Neuronal stem cell (in vitro differentiated cells): ENCODE data around the gene CKAP2.
"Not testable (repeated sequence)": the region's sequence is repeated elsewhere in the genome, so short reads cannot be mapped to it uniquely, and the experiment has no call there.

Source experiments
- DNase-seq: peaks from one replicate; pipeline ENCODE4 v3.0.0-alpha.2; 2013; ENCODE audit warnings: low spot score
- H2AFZ ChIP-seq: one replicate; pipeline ENCODE4 v1.6.1; 2013; ENCODE audit warnings: mild to moderate bottlenecking, low read length, inconsistent platforms
- H2AK5ac ChIP-seq: 2 replicates; pipeline ENCODE4 v1.6.1; 2013; ENCODE audit warnings: low read depth, mild to moderate bottlenecking, inconsistent platforms, low read length, moderate library complexity, mixed read lengths
- H2BK120ac ChIP-seq: 2 replicates; pipeline ENCODE4 v1.6.1; 2013; ENCODE audit warnings: low read depth, mild to moderate bottlenecking, inconsistent platforms, low read length, moderate library complexity, mixed read lengths
- H2BK12ac ChIP-seq: one replicate; pipeline ENCODE4 v1.6.1; 2013; ENCODE audit warnings: low read length, inconsistent platforms
- H2BK15ac ChIP-seq: 2 replicates; pipeline ENCODE4 v1.6.1; 2013; ENCODE audit warnings: mild to moderate bottlenecking, low read length, inconsistent platforms, mixed read lengths
- H2BK5ac ChIP-seq: one replicate; pipeline ENCODE4 v1.6.1; 2013; ENCODE audit warnings: inconsistent platforms, mild to moderate bottlenecking, low read length, moderate library complexity
- H3K14ac ChIP-seq: one replicate; pipeline ENCODE4 v1.6.1; 2013; ENCODE audit warnings: low read length, inconsistent platforms
- H3K18ac ChIP-seq: 2 replicates; pipeline ENCODE4 v1.6.1; 2013; ENCODE audit warnings: low read length, inconsistent platforms
- H3K23ac ChIP-seq: 2 replicates; pipeline ENCODE4 v1.6.1; 2013; ENCODE audit warnings: low read depth, mild to moderate bottlenecking, mixed read lengths, low read length, inconsistent platforms; ENCODE audit not compliant: poor library complexity
- H3K27ac ChIP-seq: replicated peaks from 3 replicates; pipeline ENCODE4 v1.5.1; 2013; ENCODE audit warnings: low read length, inconsistent platforms
- H3K27me3 ChIP-seq, 3 experiments: 2 replicates each; pipeline ENCODE4 v1.6.1; 2013; ENCODE audit warnings: low read length in 3 of 3, mild to moderate bottlenecking in 2 of 3, inconsistent platforms in 1 of 3, low read depth in 1 of 3, mixed read lengths in 1 of 3, moderate library complexity in 1 of 3; ENCODE audit not compliant: control insufficient read depth in 3 of 3, insufficient read depth in 3 of 3
- H3K36me3 ChIP-seq, 2 donors: replicated peaks in 1 of 2; 2 replicates each; pipeline ENCODE4 v1.6.1; 2013; ENCODE audit warnings: low read length in 2 of 2; ENCODE audit not compliant: control insufficient read depth in 2 of 2, insufficient read depth in 2 of 2
- H3K4ac ChIP-seq: 2 replicates; pipeline ENCODE4 v1.6.1; 2013; ENCODE audit warnings: inconsistent platforms, mild to moderate bottlenecking, low read length, moderate library complexity
- H3K4me1 ChIP-seq, 2 donors: 1 replicate in 1 of 2; 2 replicates in 1 of 2; pipeline ENCODE4 v1.6.1; 2013; ENCODE audit warnings: low read length in 2 of 2, low read depth in 1 of 2; ENCODE audit not compliant: control insufficient read depth in 2 of 2, insufficient read depth in 1 of 2
- H3K4me2 ChIP-seq: one replicate; pipeline ENCODE4 v1.6.1; 2013; ENCODE audit warnings: mild to moderate bottlenecking, low read length, inconsistent platforms; ENCODE audit not compliant: insufficient read depth, poor library complexity, severe bottlenecking
- H3K4me3 ChIP-seq, 2 donors: 2 replicates each; pipeline ENCODE4 v1.5.1; 2013; ENCODE audit warnings: low read length in 2 of 2, mild to moderate bottlenecking in 2 of 2, inconsistent platforms in 1 of 2, moderate library complexity in 1 of 2
- H3K79me1 ChIP-seq: one replicate; pipeline ENCODE4 v1.6.1; 2013; ENCODE audit warnings: low read depth, mild to moderate bottlenecking, inconsistent platforms, low read length, moderate library complexity
- H3K9ac ChIP-seq: one replicate; pipeline ENCODE4 v1.6.1; 2013; ENCODE audit warnings: mild to moderate bottlenecking, low read depth, low read length, inconsistent platforms; ENCODE audit not compliant: poor library complexity
- H3K9me3 ChIP-seq, 2 donors: replicated peaks in 1 of 2; 2 replicates each; pipeline versions ENCODE3 to v1.6.1; 2013; ENCODE audit warnings: low read length in 2 of 2, mild to moderate bottlenecking in 2 of 2, inconsistent platforms in 1 of 2, low read depth in 1 of 2, mixed read lengths in 1 of 2, moderate library complexity in 1 of 2; ENCODE audit not compliant: control insufficient read depth in 2 of 2, insufficient read depth in 1 of 2
- H4K8ac ChIP-seq: one replicate; pipeline ENCODE4 v1.6.1; 2013; ENCODE audit warnings: low read depth, mild to moderate bottlenecking, inconsistent platforms, low read length, moderate library complexity
- H4K91ac ChIP-seq: one replicate; pipeline ENCODE4 v1.6.1; 2013; ENCODE audit warnings: low read length, low read depth, mild to moderate bottlenecking, inconsistent platforms; ENCODE audit not compliant: poor library complexity
- WGBS, 2 donors: extraction: QIAGEN DNeasy Blood & Tissue Kit; methylation state at CpG; one replicate each; pipeline ENCODE4 v1.1.7; 2013; ENCODE audit warnings: missing lambda C conversion rate in 2 of 2, mixed read lengths in 1 of 2; ENCODE audit not compliant: insufficient read length in 2 of 2, insufficient replicate concordance in 1 of 2; ENCODE audit errors: extremely low coverage in 2 of 2; 5-methylcytosine and 5-hydroxymethylcytosine counted together

Gene CKAP2

DNA sequence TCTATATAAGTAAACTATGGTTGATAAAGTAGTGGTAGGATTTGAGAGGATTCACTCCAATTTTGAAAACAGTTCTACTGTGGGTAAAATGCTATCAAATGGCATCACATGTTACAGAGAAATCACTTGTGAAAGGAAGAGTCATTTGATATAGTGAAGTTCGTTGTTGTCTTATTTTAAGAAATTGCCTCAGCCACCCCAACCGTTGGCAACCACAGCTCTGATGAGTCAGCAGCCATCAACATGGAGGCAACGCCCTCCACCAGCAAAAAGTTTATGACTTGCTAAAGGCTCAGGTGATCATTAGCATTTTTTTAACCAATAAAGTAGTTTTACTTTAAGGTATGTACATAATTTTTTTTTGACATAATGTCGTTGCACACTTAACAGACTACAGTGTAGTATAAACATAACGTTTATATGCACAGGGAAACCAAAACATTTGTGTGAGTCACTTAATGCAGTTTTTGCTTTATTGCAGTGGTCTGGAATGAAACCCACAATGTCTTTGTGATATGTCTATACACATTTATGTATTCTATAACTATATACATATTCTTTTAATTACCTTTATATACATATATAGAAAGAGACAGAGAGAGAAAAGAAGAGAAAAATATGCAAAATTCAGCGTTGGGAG, 58.8 kb downstream of the CKAP2 start:
- no CpG with 5 or more reads among the region's 6 CpGs for WGBS, 2 donors
- H4K91ac ChIP-seq, H3K36me3 ChIP-seq, H3K79me1 ChIP-seq, H3K4me2 ChIP-seq, H3K4ac ChIP-seq, H2BK12ac ChIP-seq, DNase-seq, H3K27ac ChIP-seq, H2BK15ac ChIP-seq, H2BK120ac ChIP-seq, H2BK5ac ChIP-seq, H3K14ac ChIP-seq, H3K4me1 ChIP-seq, H3K23ac ChIP-seq, H3K4me3 ChIP-seq, H4K8ac ChIP-seq, H2AK5ac ChIP-seq, H3K18ac ChIP-seq, H2AFZ ChIP-seq, H3K9me3 ChIP-seq, H3K27me3 ChIP-seq, H3K9ac ChIP-seq: not testable (repeated sequence)

GRCh38 chr13:52523323-52523722, 68.0 kb downstream of the CKAP2 start:
- H4K91ac ChIP-seq, H3K4ac ChIP-seq, H3K27me3 ChIP-seq, H2BK12ac ChIP-seq, H2BK120ac ChIP-seq, H3K27ac ChIP-seq, H3K14ac ChIP-seq, H3K79me1 ChIP-seq, DNase-seq, H3K9me3 ChIP-seq, H3K4me2 ChIP-seq, H2AFZ ChIP-seq, H2BK5ac ChIP-seq, H2BK15ac ChIP-seq, H2AK5ac ChIP-seq, H4K8ac ChIP-seq, H3K23ac ChIP-seq, H3K4me1 ChIP-seq, H3K36me3 ChIP-seq, H3K9ac ChIP-seq, H3K18ac ChIP-seq, H3K4me3 ChIP-seq: not testable (repeated sequence)
- WGBS, 2 donors = no CpG with 5 or more reads among the region's 6 CpGs
